Natural killer cell (primary cell): ENCODE data around the gene LIMS2. TPM values are rescaled to one million over a fixed set of nuclear protein-coding genes. Genes with fewer than 3 reads are reported as not detected.

ENCODE experiments used
- ATAC-seq, 3 donors: fragments of 150-1000 bp in 2 of 3; fragments of 200-7000 bp in 1 of 3; cut with Tn5 transposase; 1 replicate in 1 of 3; 2 replicates in 2 of 3; pipeline ENCODE4 v1.10.0; 2021; ENCODE audit warnings: mild to moderate bottlenecking in 2 of 3, moderate library complexity in 2 of 3
- DNase-seq, 2 donors: peaks; one replicate each; pipeline versions ENCODE4 v3.0.0 to v3.0.0-alpha.2; 2013 to 2021; ENCODE audit warnings: mixed read lengths in 1 of 2
- H3K27ac ChIP-seq: one replicate; pipeline ENCODE4 v1.5.1; 2013; ENCODE audit warnings: mild to moderate bottlenecking, low read length
- H3K27me3 ChIP-seq: one replicate; pipeline ENCODE4 v1.6.1; 2013; ENCODE audit warnings: low read length; ENCODE audit not compliant: control insufficient read depth, insufficient read depth
- H3K36me3 ChIP-seq: one replicate; pipeline ENCODE4 v1.6.1; 2013; ENCODE audit warnings: low read length; ENCODE audit not compliant: control insufficient read depth, insufficient read depth
- H3K4me1 ChIP-seq: one replicate; pipeline ENCODE4 v1.6.1; 2013; ENCODE audit warnings: low read length; ENCODE audit not compliant: control insufficient read depth, insufficient read depth
- H3K4me3 ChIP-seq: one replicate; pipeline ENCODE4 v1.5.1; 2013; ENCODE audit warnings: low read length
- H3K9me3 ChIP-seq: one replicate; pipeline ENCODE4 v1.6.1; 2013; ENCODE audit warnings: low read length; ENCODE audit not compliant: control insufficient read depth, insufficient read depth
- H3K27ac Mint-ChIP-seq, 2 donors: one replicate each; pipeline ENCODE4 v1.8.0; 2022; ENCODE audit warnings: mild to moderate bottlenecking in 2 of 2, mixed read lengths in 2 of 2, moderate library complexity in 1 of 2
- H3K27me3 Mint-ChIP-seq, 2 donors: one replicate each; pipeline ENCODE4 v1.8.0; 2022; ENCODE audit warnings: low read depth in 2 of 2, mixed read lengths in 2 of 2
- H3K36me3 Mint-ChIP-seq: one replicate; pipeline ENCODE4 v1.8.0; 2022; ENCODE audit warnings: mixed read lengths
- H3K4me1 Mint-ChIP-seq, 2 donors: one replicate each; pipeline ENCODE4 v1.8.0; 2022; ENCODE audit warnings: mixed read lengths in 2 of 2
- H3K4me3 Mint-ChIP-seq: one replicate; pipeline ENCODE4 v1.8.0; 2022; ENCODE audit warnings: mild to moderate bottlenecking, moderate library complexity, mixed read lengths
- H3K9me3 Mint-ChIP-seq, 2 donors: one replicate each; pipeline ENCODE4 v1.8.0; 2022; ENCODE audit warnings: mixed read lengths in 2 of 2
- WGBS: methylation state at CpG from one replicate; pipeline ENCODE4 v1.1.7; 2013; ENCODE audit warnings: missing lambda C conversion rate; ENCODE audit not compliant: insufficient coverage; 5-methylcytosine and 5-hydroxymethylcytosine counted together
- intact Hi-C: fragments of 100-400 bp; cut with micrococcal nuclease; formaldehyde crosslinking; loops from one replicate; pipeline ENCODE4 v1.14.2; 2022
- total RNA-seq, 4 donors: library from RNA; stranded (reverse); fragments of 120-200 nt in 1 of 4; gene quantifications; one replicate each; pipeline versions ENCODE4 v1.2.3 to v1.2.4, GENCODE V29; 2013 to 2022
- TF ChIP-seq, protein P1 (sequence below): fragments of 200-600 bp; IDR thresholded peaks from one replicate; pipeline ENCODE4 v1.8.0; 2022; ENCODE audit warnings: antibody characterized with exemption

The LIMS2 gene
- total RNA-seq, 3 donors from 2014 or later (not counting 1 experiment from before 2014, with no cell fraction given): 0.15 to 0.16 TPM; not detected in 1

GRCh38 chr2:127657232-127657595 lies 18.1 kb downstream of the LIMS2 start:
- ATAC-seq (no peak), DNase-seq (no peak)
- no peaks in the 10 kb centered on the region for H3K9me3 ChIP-seq
- no peak overlapping the region for H3K27ac ChIP-seq
- no peak overlapping the region for H3K4me3 ChIP-seq
- TF ChIP-seq, protein P1, sequence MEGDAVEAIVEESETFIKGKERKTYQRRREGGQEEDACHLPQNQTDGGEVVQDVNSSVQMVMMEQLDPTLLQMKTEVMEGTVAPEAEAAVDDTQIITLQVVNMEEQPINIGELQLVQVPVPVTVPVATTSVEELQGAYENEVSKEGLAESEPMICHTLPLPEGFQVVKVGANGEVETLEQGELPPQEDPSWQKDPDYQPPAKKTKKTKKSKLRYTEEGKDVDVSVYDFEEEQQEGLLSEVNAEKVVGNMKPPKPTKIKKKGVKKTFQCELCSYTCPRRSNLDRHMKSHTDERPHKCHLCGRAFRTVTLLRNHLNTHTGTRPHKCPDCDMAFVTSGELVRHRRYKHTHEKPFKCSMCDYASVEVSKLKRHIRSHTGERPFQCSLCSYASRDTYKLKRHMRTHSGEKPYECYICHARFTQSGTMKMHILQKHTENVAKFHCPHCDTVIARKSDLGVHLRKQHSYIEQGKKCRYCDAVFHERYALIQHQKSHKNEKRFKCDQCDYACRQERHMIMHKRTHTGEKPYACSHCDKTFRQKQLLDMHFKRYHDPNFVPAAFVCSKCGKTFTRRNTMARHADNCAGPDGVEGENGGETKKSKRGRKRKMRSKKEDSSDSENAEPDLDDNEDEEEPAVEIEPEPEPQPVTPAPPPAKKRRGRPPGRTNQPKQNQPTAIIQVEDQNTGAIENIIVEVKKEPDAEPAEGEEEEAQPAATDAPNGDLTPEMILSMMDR: no peak
- no peaks in the 10 kb centered on the region for H3K36me3 ChIP-seq
- Mint-ChIP-seq H3K9me3 (no peaks in the 10 kb centered on the region), H3K36me3 (no peaks in the 10 kb centered on the region), H3K4me3 (no peak overlapping the region), H3K27me3 (peaks cover 0 to 5% of the 10 kb centered on the region in 2 donors), H3K4me1 (peaks cover 0 to 3% of the 10 kb centered on the region in 2 donors), H3K27ac (no peak overlapping the region)
- no peaks in the 10 kb centered on the region for H3K27me3 ChIP-seq
- intact Hi-C loops: no loop called here
- no peaks in the 10 kb centered on the region for H3K4me1 ChIP-seq
- WGBS: 93% methylated on average over 17 of the region's 17 CpGs

DNA sequence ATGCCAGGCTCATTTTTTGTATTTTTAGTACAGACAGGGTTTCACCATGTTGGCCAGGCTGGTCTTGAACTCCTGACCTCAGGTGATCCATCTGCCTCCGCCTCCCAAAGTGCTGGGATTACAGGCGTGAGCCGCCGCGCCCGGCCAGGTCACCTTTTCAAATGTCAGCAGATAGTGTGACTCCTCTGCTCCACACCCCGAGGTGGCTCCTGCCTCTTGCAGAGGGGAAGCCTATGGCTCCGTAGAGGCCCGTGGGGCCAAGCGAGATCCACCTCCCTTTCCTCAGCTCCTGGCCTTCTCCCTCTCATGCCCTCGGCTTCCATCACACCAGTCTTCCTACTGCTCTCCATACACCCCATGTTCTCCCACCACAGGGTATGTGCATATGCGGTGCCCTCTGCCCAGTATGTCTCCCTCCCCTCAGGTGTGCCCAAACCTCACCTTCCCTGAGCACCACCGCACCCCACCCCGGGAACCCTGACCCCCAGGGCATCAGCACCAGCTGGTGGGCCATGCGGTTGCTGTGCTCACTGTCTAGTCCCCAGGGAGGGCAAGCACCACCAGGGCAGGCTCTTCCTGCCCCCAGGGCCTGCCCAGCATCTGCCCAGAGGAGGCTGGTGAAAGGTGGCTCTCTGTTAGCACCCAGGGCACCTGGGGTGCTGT lies 18.6 kb downstream of the LIMS2 start:
- Histone ChIP-seq H3K36me3 (no peaks in the 10 kb centered on the region), H3K4me1 (no peaks in the 10 kb centered on the region), H3K27me3 (no peaks in the 10 kb centered on the region), H3K4me3 (no peak overlapping the region), H3K27ac (no peak overlapping the region), H3K9me3 (no peaks in the 10 kb centered on the region)
- intact Hi-C loops: no loop called here
- Mint-ChIP-seq H3K9me3 (no peaks in the 10 kb centered on the region), H3K36me3 (no peaks in the 10 kb centered on the region), H3K27me3 (peaks cover 0 to 5% of the 10 kb centered on the region in 2 donors), H3K4me1 (peaks cover 0 to 3% of the 10 kb centered on the region in 2 donors), H3K4me3 (no peak overlapping the region), H3K27ac (no peak overlapping the region)
- DNase-seq: no peak
- 90% methylated on average over 15 of the region's 15 CpGs for WGBS
- TF ChIP-seq, protein P1: no peak
- ATAC-seq: no peak

- DNase-seq: no peak
- no peak overlapping the region for H3K27ac ChIP-seq
- H3K9me3 ChIP-seq: no peaks in the 10 kb centered on the region
- Mint-ChIP-seq H3K4me1 (peaks cover 0 to 3% of the 10 kb centered on the region in 2 donors), H3K4me3 (no peak overlapping the region), H3K27me3 (peaks cover 0 to 4% of the 10 kb centered on the region in 2 donors), H3K36me3 (no peaks in the 10 kb centered on the region), H3K27ac (no peak overlapping the region), H3K9me3 (no peaks in the 10 kb centered on the region)
- H3K27me3 ChIP-seq: no peaks in the 10 kb centered on the region
- intact Hi-C loops: no loop called here
- no peaks in the 10 kb centered on the region for H3K36me3 ChIP-seq
- no peak for ATAC-seq
- no peak overlapping the region for H3K4me3 ChIP-seq
- WGBS: 87% methylated on average over 15 of the region's 16 CpGs
- TF ChIP-seq, protein P1: no peak
- no peaks in the 10 kb centered on the region for H3K4me1 ChIP-seq
Observed at GRCh38 chr2:127655209-127656073, 19.9 kb downstream of the LIMS2 start.
